Measurements from ENCODE around the gene ATP2B2.

DNA sequence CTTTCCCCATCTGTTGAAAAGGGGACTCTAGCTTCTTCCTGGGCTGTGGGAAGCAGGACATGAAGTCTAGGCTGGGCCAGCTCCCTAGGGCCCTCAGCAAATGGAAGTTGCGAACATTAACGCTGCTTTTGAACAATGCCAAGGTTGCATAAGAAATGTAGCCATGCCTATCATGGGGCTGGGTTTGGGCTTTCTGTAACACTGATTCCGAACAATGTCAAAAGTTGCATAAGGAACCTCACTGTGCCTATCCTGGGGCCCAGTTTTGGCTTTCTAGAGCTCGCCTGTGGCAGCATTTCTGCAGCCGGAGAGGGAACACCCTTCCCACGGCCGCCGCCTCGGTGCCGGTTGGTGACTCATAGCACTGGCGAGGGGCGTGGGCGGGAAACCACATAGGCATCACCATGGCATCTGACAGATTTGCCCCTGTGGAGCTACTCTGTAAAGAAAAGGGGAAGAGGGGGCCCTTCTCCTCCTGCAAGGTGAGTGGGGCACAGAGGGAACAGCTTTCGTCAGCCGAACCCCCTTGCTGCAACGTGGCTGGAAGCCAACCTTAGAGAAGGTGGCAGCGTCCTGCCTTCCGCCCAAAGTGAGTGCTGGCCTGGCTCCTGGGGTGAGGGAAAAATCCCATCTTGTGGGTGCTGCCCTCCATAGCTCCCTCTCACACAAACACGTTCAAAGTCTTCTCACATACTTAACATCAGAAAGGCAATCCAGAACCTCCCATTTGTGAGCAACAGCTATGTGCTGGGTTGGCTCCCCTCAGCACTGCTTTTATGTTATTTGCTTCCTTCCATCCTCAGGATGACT is 46.6 kb upstream of the ATP2B2 start:
- TF ChIP-seq POLR2A (IDR thresholded peaks at IDR 0.05) (no peak), POLR2AphosphoS5 (IDR thresholded peaks at IDR 0.05) (no peak)
